ENCODE results near the gene DNMT3A.

DNMT3A gene

GRCh38 chr2:25309402-25309801, 32.3 kb downstream of the DNMT3A start:
- Histone ChIP-seq H4K20me1 (ENCODE audit: insufficient read depth, low read length) (peaks cover 28% of the 10 kb centered on the region), H2AFZ (ENCODE audit: low read depth, low read length) (no peak overlapping the region), H3K79me2 (ENCODE audit: insufficient read depth, low read length) (peaks cover 11% of the 10 kb centered on the region), H3K4me1 (ENCODE audit: insufficient read depth, low read length) (peaks cover 4% of the 10 kb centered on the region), H3K9ac (ENCODE audit: low read depth, low read length) (no peak overlapping the region), H3K36me3 (ENCODE audit: insufficient read depth, low read length) (peaks cover 66% of the 10 kb centered on the region), H3K4me2 (ENCODE audit: insufficient read depth, low read length) (no peak overlapping the region), H3K27ac (ENCODE audit: low read length) (0 out of 2 replicates have a peak overlapping the region, but pooled peaks have one; percentile 30), H3K9me3 (ENCODE audit: insufficient read depth, low read length, severe bottlenecking) (no peaks in the 10 kb centered on the region), H3K27me3 (ENCODE audit: insufficient read depth, low read length, poor library complexity) (no peaks in the 10 kb centered on the region), H3K4me3 (ENCODE audit: low read depth in 1 of 2, low read length in 2 of 2) (no peak overlapping the region)
- TF ChIP-seq EZH2 (IDR thresholded peaks at IDR 0.05; ENCODE audit: borderline replicate concordance, low read depth, low read length, severe bottlenecking) (no peak), CTCF (IDR thresholded peaks at IDR 0.05; ENCODE audit: borderline replicate concordance, extremely low read depth, low read length, poor library complexity, severe bottlenecking) (peak; percentile 78)
- ATAC-seq (ENCODE audit: insufficient read depth, low read depth) (peak; percentile 81), DNase-seq (peak; percentile 71)

- no peak for ATAC-seq (ENCODE audit: insufficient read depth, low read depth)
- peaks cover 9% of the 10 kb centered on the region; the same call in 1 of the 2 replicates for H3K79me2 ChIP-seq (ENCODE audit: insufficient read depth, low read length)
- H3K27ac ChIP-seq (ENCODE audit: low read length) = no peak overlapping the region
- H4K20me1 ChIP-seq (ENCODE audit: insufficient read depth, low read length) = peaks cover 25% of the 10 kb centered on the region
- H3K4me2 ChIP-seq (ENCODE audit: insufficient read depth, low read length) = no peak overlapping the region
- no peaks in the 10 kb centered on the region for H3K4me1 ChIP-seq (ENCODE audit: insufficient read depth, low read length)
- no peak for DNase-seq
- H3K9me3 ChIP-seq (ENCODE audit: insufficient read depth, low read length, severe bottlenecking) = no peaks in the 10 kb centered on the region
- H3K4me3 ChIP-seq (ENCODE audit: low read depth in 1 of 2, low read length in 2 of 2) = no peak overlapping the region
- H2AFZ ChIP-seq (ENCODE audit: low read depth, low read length) = no peak overlapping the region
- peaks cover 67% of the 10 kb centered on the region for H3K36me3 ChIP-seq (ENCODE audit: insufficient read depth, low read length)
- TF ChIP-seq EZH2 (IDR thresholded peaks at IDR 0.05; ENCODE audit: borderline replicate concordance, low read depth, low read length, severe bottlenecking) = no peak
- no peak for TF ChIP-seq CTCF (IDR thresholded peaks at IDR 0.05; ENCODE audit: borderline replicate concordance, extremely low read depth, low read length, poor library complexity, severe bottlenecking)
- H3K9ac ChIP-seq (ENCODE audit: low read depth, low read length) = no peak overlapping the region
- H3K27me3 ChIP-seq (ENCODE audit: insufficient read depth, low read length, poor library complexity) = no peaks in the 10 kb centered on the region
Measured at GRCh38 chr2:25308599-25308998, 33.1 kb downstream of the DNMT3A start.

GRCh38 chr2:25307949-25308557, 33.7 kb downstream of the DNMT3A start:
- Histone ChIP-seq H3K79me2 (ENCODE audit: insufficient read depth, low read length) (peaks cover 9% of the 10 kb centered on the region; the same call in 1 of the 2 replicates), H3K4me3 (ENCODE audit: low read depth in 1 of 2, low read length in 2 of 2) (no peak overlapping the region), H3K36me3 (ENCODE audit: insufficient read depth, low read length) (peaks cover 67% of the 10 kb centered on the region), H3K27me3 (ENCODE audit: insufficient read depth, low read length, poor library complexity) (no peaks in the 10 kb centered on the region), H3K4me2 (ENCODE audit: insufficient read depth, low read length) (no peak overlapping the region), H4K20me1 (ENCODE audit: insufficient read depth, low read length) (peaks cover 25% of the 10 kb centered on the region), H2AFZ (ENCODE audit: low read depth, low read length) (no peak overlapping the region), H3K27ac (ENCODE audit: low read length) (no peak overlapping the region), H3K9ac (ENCODE audit: low read depth, low read length) (no peak overlapping the region), H3K4me1 (ENCODE audit: insufficient read depth, low read length) (no peaks in the 10 kb centered on the region), H3K9me3 (ENCODE audit: insufficient read depth, low read length, severe bottlenecking) (no peaks in the 10 kb centered on the region)
- ATAC-seq (ENCODE audit: insufficient read depth, low read depth) (no peak), DNase-seq (no peak)
- TF ChIP-seq CTCF (IDR thresholded peaks at IDR 0.05; ENCODE audit: borderline replicate concordance, extremely low read depth, low read length, poor library complexity, severe bottlenecking) = no peak
- no peak for TF ChIP-seq EZH2 (IDR thresholded peaks at IDR 0.05; ENCODE audit: borderline replicate concordance, low read depth, low read length, severe bottlenecking)

Data from DND-41 (cell line).